Measurements from ENCODE around the gene SIRT2. TPM values are rescaled to one million over a fixed set of nuclear protein-coding genes. Genes with fewer than 3 reads are reported as not detected.

Gene SIRT2
- total RNA-seq, 2 experiments from 2014 or later: 25.5 to 32.1 TPM

DNA sequence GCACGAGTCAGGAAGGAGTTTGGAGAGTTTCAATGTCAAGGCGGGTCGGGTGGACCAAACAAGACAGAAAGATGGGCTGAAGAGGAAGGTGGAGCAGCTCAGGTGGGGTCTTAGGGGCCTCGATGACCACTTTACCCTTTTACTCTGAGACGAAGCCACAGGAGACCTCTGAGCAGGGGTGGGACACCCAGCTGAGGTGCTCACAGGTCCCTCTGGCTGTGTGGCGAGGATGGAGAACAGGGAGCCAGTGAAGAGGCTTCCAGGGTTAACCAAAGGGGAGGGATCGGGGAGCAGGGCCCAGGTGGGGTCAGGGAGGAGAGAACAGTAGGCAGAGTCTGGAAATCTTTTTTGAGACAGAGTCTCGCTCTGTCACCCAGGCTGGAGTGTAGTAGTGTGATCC, 14.5 kb upstream of the SIRT2 start:
- intact Hi-C loops (cut with micrococcal nuclease; ENCODE audit: unreplicated experiment): no loop called here
- H3K79me2 ChIP-seq (ENCODE audit: insufficient read depth, low read depth, low read length): no peaks in the 10 kb centered on the region
- H3K4me2 ChIP-seq (ENCODE audit: low read length): no peak overlapping the region
- no peaks in the 10 kb centered on the region for H3K9me3 ChIP-seq (ENCODE audit: low read length)
- H3K4me1 ChIP-seq (ENCODE audit: insufficient read depth, low read length, poor library complexity, severe bottlenecking): no peaks in the 10 kb centered on the region
- no peak for TF ChIP-seq EZH2phosphoT487 (IDR thresholded peaks at IDR 0.05; ENCODE audit: borderline replicate concordance, low read depth, low read length)
- TF ChIP-seq, protein P1, sequence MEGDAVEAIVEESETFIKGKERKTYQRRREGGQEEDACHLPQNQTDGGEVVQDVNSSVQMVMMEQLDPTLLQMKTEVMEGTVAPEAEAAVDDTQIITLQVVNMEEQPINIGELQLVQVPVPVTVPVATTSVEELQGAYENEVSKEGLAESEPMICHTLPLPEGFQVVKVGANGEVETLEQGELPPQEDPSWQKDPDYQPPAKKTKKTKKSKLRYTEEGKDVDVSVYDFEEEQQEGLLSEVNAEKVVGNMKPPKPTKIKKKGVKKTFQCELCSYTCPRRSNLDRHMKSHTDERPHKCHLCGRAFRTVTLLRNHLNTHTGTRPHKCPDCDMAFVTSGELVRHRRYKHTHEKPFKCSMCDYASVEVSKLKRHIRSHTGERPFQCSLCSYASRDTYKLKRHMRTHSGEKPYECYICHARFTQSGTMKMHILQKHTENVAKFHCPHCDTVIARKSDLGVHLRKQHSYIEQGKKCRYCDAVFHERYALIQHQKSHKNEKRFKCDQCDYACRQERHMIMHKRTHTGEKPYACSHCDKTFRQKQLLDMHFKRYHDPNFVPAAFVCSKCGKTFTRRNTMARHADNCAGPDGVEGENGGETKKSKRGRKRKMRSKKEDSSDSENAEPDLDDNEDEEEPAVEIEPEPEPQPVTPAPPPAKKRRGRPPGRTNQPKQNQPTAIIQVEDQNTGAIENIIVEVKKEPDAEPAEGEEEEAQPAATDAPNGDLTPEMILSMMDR (conservative IDR thresholded peaks at IDR 0.05; ENCODE audit: low read length): no peak
- H2AFZ ChIP-seq (ENCODE audit: low read length): no peak overlapping the region
- ChIA-PET POLR2A (interaction anchor here (0.6 kb wide), 2 partner anchors 111 to 149 kb away, joined by 3 to 4 read pairs; no protein-coding TSS in a partner anchor), CTCF (ENCODE audit: unreplicated experiment) (no interaction called here)
- no peak overlapping the region for H3K27ac ChIP-seq (ENCODE audit: low read depth, low read length, poor library complexity, severe bottlenecking)
- DNase-seq (ENCODE audit: low spot score): no peak
- BruUV-seq (replicated peaks): no TSS peak
- H3K36me3 ChIP-seq (ENCODE audit: insufficient read depth, low read length): no peaks in the 10 kb centered on the region
- H3K9me2 ChIP-seq (ENCODE audit: insufficient read depth, low read length): no peaks in the 10 kb centered on the region
- no peak overlapping the region for H3K4me3 ChIP-seq (ENCODE audit: low read depth, low read length, poor library complexity, severe bottlenecking)
- H4K20me1 ChIP-seq (ENCODE audit: insufficient read depth, low read length): no peaks in the 10 kb centered on the region

GRCh38 chr19:38912600-38913514, 13.4 kb upstream of the SIRT2 start:
- Histone ChIP-seq H3K9me3 (ENCODE audit: low read length) (no peaks in the 10 kb centered on the region), H3K4me2 (ENCODE audit: low read length) (no peak overlapping the region), H3K36me3 (ENCODE audit: insufficient read depth, low read length) (peaks cover 5% of the 10 kb centered on the region; the same call in 1 of the 2 replicates), H3K4me3 (ENCODE audit: low read depth, low read length, poor library complexity, severe bottlenecking) (no peak overlapping the region), H3K27ac (ENCODE audit: low read depth, low read length, poor library complexity, severe bottlenecking) (no peak overlapping the region), H3K79me2 (ENCODE audit: insufficient read depth, low read depth, low read length) (no peaks in the 10 kb centered on the region), H3K9me2 (ENCODE audit: insufficient read depth, low read length) (no peaks in the 10 kb centered on the region), H4K20me1 (ENCODE audit: insufficient read depth, low read length) (no peaks in the 10 kb centered on the region), H2AFZ (ENCODE audit: low read length) (no peak overlapping the region), H3K4me1 (ENCODE audit: insufficient read depth, low read length, poor library complexity, severe bottlenecking) (no peaks in the 10 kb centered on the region)
- TF ChIP-seq, protein P1 (conservative IDR thresholded peaks at IDR 0.05; ENCODE audit: low read length): no peak
- TF ChIP-seq EZH2phosphoT487 (IDR thresholded peaks at IDR 0.05; ENCODE audit: borderline replicate concordance, low read depth, low read length): no peak
- POLR2A ChIA-PET: interaction anchor here (0.6 kb wide), 1 partner anchor 110 kb away, joined by 4 read pairs; no protein-coding TSS in a partner anchor
- no peak for DNase-seq (ENCODE audit: low spot score)
- BruUV-seq (replicated peaks): no TSS peak
- intact Hi-C loops (cut with micrococcal nuclease; ENCODE audit: unreplicated experiment): no loop called here
- CTCF ChIA-PET (ENCODE audit: unreplicated experiment): no interaction called here
